ENCODE results near the gene EFNB1.

EFNB1 gene

GRCh38 chrX:68843992-68844391 is 15.2 kb downstream of the EFNB1 start:
- DNase-seq (no peak), ATAC-seq (no peak)

- DNase-seq (no peak), ATAC-seq (no peak)
These were observed 15.8 kb downstream of the EFNB1 start for GRCh38 chrX:68844581-68844980.

GRCh38 chrX:68846536-68846935 is 17.7 kb downstream of the EFNB1 start:
- DNase-seq (no peak), ATAC-seq (no peak)

- DNase-seq (no peak), ATAC-seq (no peak)
These were observed 18.4 kb downstream of the EFNB1 start for GRCh38 chrX:68847172-68847571.

GRCh38 chrX:68848189-68848940 is 19.5 kb downstream of the EFNB1 start:
- no peak for DNase-seq
- ATAC-seq: no peak

GRCh38 chrX:68851082-68851481 is 22.3 kb downstream of the EFNB1 start:
- ATAC-seq (no peak), DNase-seq (no peak)

- no peak for DNase-seq
- no peak for ATAC-seq
These were observed 23.2 kb downstream of the EFNB1 start for GRCh38 chrX:68852046-68852445.

- ATAC-seq (no peak), DNase-seq (no peak)
These were observed 24.9 kb downstream of the EFNB1 start for GRCh38 chrX:68853665-68854251.

GRCh38 chrX:68865300-68865699 is 36.5 kb downstream of the EFNB1 start:
- ATAC-seq (no peak), DNase-seq (no peak)

GRCh38 chrX:68865926-68866325 is 37.1 kb downstream of the EFNB1 start:
- DNase-seq: no peak

GRCh38 chrX:68867458-68868112 is 38.8 kb downstream of the EFNB1 start:
- ATAC-seq: no peak
- no peak for DNase-seq

More at GRCh38 chrX:68865926-68866325, 37.1 kb downstream of the EFNB1 start:
- ATAC-seq: no peak

- DNase-seq: no peak
- no peak for ATAC-seq
These were observed 39.5 kb downstream of the EFNB1 start for GRCh38 chrX:68868316-68868715.

- no peak for DNase-seq
- ATAC-seq: no peak
These were observed 40.3 kb downstream of the EFNB1 start for GRCh38 chrX:68868902-68869800.

GRCh38 chrX:68870357-68870756 is 41.5 kb downstream of the EFNB1 start:
- no peak for ATAC-seq
- DNase-seq: no peak

GRCh38 chrX:68872171-68872570 is 43.4 kb downstream of the EFNB1 start:
- DNase-seq (no peak), ATAC-seq (no peak)

GRCh38 chrX:68874076-68874475 is 45.3 kb downstream of the EFNB1 start:
- DNase-seq (no peak), ATAC-seq (no peak)

GRCh38 chrX:68876731-68877130 is 47.9 kb downstream of the EFNB1 start:
- no peak for ATAC-seq
- DNase-seq: no peak

GRCh38 chrX:68877606-68878005 is 48.8 kb downstream of the EFNB1 start:
- no peak for DNase-seq
- ATAC-seq: no peak

- no peak for ATAC-seq
- no peak for DNase-seq
These were observed 50.3 kb downstream of the EFNB1 start for GRCh38 chrX:68878977-68879645.

- ATAC-seq (no peak), DNase-seq (no peak)
These were observed 52.2 kb downstream of the EFNB1 start for GRCh38 chrX:68880846-68881552.

GRCh38 chrX:68881911-68882310 is 53.1 kb downstream of the EFNB1 start:
- ATAC-seq: no peak

More at GRCh38 chrX:68881911-68882310, 53.1 kb downstream of the EFNB1 start:
- DNase-seq: no peak

All from stimulated activated naive CD8-positive, alpha-beta T cell treated with anti-CD3 and anti-CD28 coated beads, Interleukin-15, Interleukin-2, amounts not matched to agents 100 U/mL and 50 U/mL, for 24 hours (primary cell).